ENCODE data around the gene MARCHF10.
"Not testable (repeated sequence)": the region's sequence is repeated elsewhere in the genome, so short reads cannot be mapped to it uniquely, and the experiment has no call there.

The MARCHF10 gene

DNA sequence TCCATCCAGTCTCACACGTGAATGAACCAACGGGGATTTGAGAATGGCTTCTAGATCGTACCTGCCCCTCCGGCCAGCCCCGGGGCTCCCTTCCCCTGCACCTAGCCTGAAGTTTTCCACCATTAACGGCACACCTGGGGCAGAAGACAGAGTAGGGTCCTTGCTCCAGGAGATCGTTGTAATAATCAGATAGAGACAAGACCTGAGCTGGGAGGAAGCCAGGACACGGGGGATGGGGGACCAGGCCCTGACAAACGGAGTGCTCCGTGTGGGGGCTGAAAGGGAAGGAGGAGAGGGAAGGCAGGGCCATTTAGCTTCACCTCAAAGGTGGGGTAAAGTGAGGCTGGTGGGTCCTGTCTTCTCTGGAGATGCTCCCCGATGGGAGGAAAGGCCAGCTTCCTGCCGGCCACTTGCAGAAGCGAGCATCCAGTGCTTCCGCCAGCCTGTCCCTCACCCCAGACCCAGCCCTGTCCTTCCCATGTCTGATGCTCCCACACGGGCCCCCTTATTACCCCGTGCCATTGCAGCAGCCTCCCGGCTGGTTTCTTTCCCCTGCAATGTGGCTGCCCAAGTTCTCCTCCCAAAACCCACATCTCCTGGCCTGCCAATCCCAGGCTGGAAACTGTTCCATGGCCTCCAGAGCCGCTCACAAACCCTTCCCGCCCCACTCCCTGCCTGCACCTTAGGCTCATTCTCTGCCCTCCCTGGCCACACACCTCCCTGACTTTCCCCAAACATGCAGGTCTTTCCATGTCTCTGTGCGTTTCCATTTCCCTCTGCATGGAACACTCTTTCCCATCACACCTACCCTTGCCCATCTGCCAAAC lies 101.3 kb downstream of the MARCHF10 start:
- Mint-ChIP-seq H3K9me3 (no peaks in the 10 kb centered on the region), H3K4me3 (peak overlapping the region; percentile 34), H3K27ac (no peak overlapping the region), H3K27me3 (peaks cover 5% of the 10 kb centered on the region), H3K36me3 (no peaks in the 10 kb centered on the region), H3K4me1 (peaks cover 4% of the 10 kb centered on the region)

DNA sequence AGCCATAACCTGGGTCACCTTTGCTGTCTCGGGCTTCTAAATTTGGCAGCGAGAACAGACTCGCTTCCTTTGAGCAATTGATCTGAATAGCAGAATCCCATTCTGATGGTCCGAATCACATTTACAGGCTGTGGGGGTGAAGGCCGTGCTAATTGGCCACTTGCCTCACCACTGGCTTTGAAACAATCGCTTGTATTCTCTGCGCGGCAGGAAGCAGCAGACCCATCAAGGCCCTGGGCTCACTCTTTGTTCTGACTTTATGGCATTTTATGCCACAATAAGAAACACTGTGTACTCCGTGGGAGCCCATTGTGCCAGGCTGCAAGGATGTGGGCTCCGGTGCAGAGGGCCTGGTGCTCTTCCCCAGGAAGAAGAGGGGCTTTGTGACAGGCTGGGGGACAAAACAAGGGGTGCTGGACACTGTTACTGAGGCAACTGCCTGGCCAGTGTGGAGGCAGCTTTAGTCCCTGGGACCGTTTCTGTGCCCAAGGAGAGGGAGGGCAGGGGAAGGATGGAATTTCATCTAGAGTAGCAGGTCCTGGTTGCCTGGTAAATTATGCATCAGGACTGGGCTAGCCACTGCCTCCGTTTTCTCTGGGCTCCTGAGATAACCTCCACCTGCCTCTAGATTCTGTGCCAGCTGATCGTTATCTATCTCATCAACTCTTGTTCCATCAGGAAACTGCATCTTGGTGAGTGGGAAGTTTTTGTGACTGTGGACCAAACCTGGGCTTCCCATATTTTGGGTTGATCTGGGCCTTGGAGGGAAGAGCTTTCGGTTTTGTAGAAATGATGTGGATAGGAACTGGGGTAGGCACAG lies 102.1 kb downstream of the MARCHF10 start:
- Mint-ChIP-seq H3K4me3 (no peak overlapping the region), H3K9me3 (no peaks in the 10 kb centered on the region), H3K27ac (no peak overlapping the region), H3K4me1 (peaks cover 4% of the 10 kb centered on the region), H3K36me3 (no peaks in the 10 kb centered on the region), H3K27me3 (peaks cover 5% of the 10 kb centered on the region)

DNA sequence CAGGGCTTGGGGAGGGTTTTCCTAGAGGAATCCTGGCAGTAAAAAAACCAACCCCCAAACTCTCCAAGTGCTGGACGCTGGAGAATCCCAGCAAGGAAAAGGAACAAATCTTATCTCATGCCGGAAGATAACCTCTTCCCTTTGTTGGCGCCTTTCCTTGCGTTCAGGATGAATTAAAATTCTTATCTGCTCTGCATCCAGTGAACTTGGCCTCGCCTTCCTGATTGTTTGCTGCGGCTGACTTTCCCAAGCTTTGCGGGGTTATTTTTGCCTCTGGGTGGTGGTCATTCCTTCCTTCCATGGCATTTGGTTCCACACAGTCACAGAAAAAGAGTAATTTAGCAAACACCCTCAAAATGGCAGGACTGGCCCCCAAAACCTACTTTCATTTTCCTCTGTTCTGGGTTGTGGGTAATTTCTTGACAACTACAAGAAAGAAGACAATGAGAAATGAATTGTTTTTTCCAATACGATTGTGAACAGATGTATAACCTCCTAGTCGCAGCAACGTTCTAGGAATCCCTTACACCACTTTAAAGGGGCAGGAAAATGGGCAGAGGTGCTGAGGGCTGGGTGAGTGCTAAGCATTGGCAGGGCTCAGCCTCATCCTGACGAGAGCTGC lies 102.8 kb downstream of the MARCHF10 start:
- no peaks in the 10 kb centered on the region for H3K36me3 Mint-ChIP-seq
- H3K4me1 Mint-ChIP-seq = peaks cover 4% of the 10 kb centered on the region
- no peak overlapping the region for H3K4me3 Mint-ChIP-seq
- H3K27ac Mint-ChIP-seq = no peak overlapping the region
- H3K27me3 Mint-ChIP-seq = peaks cover 5% of the 10 kb centered on the region
- no peaks in the 10 kb centered on the region for H3K9me3 Mint-ChIP-seq

DNA sequence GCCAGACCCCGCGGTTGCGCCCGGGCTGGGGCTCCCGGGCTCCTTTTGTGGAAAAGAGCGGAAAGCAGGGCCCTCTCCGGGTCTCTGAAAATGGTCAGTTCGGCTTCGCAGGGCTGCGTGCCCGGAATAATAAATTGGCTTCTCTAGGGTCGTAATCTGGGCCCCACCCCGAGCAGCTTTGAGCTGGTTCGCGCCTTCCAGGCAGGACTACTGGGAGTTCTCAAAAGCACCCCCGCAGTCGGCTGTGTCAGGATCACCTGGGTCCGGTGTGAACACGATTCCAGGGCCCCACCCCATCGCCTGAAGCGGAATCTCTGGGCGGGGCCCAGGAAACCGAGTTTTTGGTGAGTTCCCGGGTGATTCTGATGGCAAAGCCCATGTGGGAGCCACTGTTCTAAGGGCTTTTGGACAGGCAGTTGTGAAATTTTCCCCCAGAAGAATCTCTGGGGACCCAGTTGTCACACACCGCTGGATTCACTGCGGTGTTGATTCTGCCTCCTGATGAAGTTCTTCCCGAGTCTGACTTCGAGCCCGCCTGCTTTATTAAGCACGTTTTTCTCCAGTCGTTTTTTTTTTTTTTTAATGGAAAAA lies 103.6 kb downstream of the MARCHF10 start:
- H3K27ac Mint-ChIP-seq = no peak overlapping the region
- peaks cover 5% of the 10 kb centered on the region for H3K27me3 Mint-ChIP-seq
- no peaks in the 10 kb centered on the region for H3K9me3 Mint-ChIP-seq
- peaks cover 4% of the 10 kb centered on the region for H3K4me1 Mint-ChIP-seq
- peak overlapping the region; percentile 74 for H3K4me3 Mint-ChIP-seq
- no peaks in the 10 kb centered on the region for H3K36me3 Mint-ChIP-seq

DNA sequence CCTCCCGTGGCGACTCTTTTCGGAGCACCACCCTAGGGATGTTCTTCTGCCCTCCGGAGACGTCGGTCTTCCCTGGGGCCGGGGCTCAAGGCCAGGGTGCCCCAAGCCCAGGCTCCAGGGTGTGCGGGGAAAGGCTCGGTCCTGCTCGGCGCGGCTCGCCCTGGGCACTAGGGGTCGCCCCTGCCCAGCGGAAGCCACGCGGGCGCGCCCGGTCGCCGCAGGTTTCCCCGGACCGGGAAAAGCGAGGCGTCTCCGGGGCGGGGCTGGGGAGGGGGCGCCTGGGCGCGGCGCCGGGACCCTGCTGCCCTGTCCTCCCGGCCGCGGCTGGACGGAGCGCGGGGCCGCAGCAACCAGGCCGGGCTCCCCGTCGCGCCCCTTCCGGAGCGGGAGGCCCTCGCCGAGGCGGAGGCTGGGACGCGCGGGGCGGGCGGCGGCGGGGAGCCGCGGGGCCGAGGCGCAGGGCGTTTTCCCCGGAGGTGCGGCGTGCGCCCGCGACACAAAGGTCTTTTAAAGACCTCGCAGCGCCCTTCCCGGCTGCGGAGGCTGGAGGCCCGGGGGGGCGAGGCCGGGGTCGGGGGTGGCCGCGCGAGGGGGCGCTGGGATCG lies 104.2 kb downstream of the MARCHF10 start:
- no peaks in the 10 kb centered on the region for H3K9me3 Mint-ChIP-seq
- H3K27ac Mint-ChIP-seq = no peak overlapping the region
- peak overlapping the region; percentile 61 for H3K4me3 Mint-ChIP-seq
- peaks cover 4% of the 10 kb centered on the region for H3K4me1 Mint-ChIP-seq
- H3K27me3 Mint-ChIP-seq = peaks cover 7% of the 10 kb centered on the region
- H3K36me3 Mint-ChIP-seq = no peaks in the 10 kb centered on the region

DNA sequence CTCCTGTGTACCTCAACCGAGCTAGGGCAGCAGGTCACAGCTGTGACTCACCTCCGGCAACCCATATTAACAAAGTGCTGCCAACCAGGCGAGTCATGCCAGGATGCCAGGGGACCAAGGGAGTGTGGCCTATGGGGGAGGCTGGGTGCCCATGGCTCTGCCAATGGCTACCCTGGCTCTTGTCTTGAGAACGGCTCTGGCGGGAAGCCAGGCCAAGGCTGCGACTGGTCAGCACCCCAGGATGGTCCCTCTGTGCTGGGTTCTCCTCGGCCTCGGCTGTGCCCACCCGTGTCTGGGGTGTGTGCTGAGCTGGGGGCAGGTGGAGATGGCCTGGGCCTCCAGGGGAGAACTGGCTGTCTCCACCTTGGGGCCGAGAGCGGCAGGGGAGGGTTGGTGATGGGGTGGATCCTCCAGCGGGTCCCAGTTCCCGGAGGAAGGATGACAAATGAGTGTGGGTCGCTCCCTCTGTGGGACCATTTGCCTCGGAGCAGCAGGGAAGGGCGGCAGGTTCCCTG lies 104.8 kb downstream of the MARCHF10 start:
- Mint-ChIP-seq H3K27me3 (peaks cover 7% of the 10 kb centered on the region), H3K9me3 (no peaks in the 10 kb centered on the region), H3K36me3 (no peaks in the 10 kb centered on the region), H3K4me3 (peak overlapping the region; percentile 61), H3K4me1 (peaks cover 4% of the 10 kb centered on the region), H3K27ac (no peak overlapping the region)

DNA sequence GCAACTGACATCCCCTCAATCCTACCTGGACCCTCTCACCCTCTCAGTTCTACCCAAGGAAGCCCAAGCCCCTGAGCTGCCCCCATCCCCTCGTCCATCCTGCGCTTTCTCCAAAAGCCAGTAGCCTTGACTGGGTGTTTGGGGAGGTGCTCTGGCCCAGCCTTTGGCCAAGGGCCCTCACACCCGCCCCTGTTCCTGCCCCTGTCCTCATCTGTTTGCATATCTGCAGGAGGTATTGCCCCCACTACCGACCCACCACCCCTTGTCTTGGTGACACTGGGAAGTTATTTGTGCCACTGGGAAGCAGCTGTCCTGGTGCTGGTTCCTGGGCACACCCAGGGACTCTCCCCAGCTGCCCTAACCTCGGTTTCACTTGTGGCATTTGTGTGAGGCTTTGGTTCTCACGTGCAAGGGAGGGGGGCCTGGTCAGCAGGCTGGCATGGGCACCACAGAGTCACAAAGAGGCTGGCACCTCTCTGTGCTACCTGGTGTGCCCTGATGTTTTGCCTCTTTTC lies 105.3 kb downstream of the MARCHF10 start:
- Mint-ChIP-seq H3K4me1 (peaks cover 4% of the 10 kb centered on the region), H3K36me3 (no peaks in the 10 kb centered on the region), H3K9me3 (no peaks in the 10 kb centered on the region), H3K27me3 (peaks cover 7% of the 10 kb centered on the region), H3K27ac (no peak overlapping the region), H3K4me3 (no peak overlapping the region)

DNA sequence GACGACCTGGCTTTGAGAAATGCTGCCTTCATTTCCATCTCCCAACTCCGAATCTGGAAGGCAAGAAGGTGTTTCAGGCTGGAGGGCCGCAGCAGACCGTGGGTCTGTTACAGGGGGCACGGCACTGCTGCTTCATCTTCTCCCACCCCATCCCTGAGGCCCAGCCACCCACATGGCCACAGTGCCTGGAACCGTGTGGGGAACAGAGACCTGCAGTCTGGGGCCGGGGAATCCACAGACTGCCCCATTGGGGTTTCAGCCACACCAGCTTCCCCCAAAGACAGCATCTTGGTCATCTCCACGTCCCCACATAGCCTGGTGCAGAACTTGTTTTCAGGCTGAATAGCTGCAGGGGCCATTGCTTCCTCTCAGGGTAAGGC lies 106.4 kb downstream of the MARCHF10 start:
- H3K27ac Mint-ChIP-seq = no peak overlapping the region
- peaks cover 4% of the 10 kb centered on the region for H3K4me1 Mint-ChIP-seq
- H3K4me3 Mint-ChIP-seq = no peak overlapping the region
- H3K9me3 Mint-ChIP-seq = no peaks in the 10 kb centered on the region
- no peaks in the 10 kb centered on the region for H3K36me3 Mint-ChIP-seq
- peaks cover 5% of the 10 kb centered on the region for H3K27me3 Mint-ChIP-seq

DNA sequence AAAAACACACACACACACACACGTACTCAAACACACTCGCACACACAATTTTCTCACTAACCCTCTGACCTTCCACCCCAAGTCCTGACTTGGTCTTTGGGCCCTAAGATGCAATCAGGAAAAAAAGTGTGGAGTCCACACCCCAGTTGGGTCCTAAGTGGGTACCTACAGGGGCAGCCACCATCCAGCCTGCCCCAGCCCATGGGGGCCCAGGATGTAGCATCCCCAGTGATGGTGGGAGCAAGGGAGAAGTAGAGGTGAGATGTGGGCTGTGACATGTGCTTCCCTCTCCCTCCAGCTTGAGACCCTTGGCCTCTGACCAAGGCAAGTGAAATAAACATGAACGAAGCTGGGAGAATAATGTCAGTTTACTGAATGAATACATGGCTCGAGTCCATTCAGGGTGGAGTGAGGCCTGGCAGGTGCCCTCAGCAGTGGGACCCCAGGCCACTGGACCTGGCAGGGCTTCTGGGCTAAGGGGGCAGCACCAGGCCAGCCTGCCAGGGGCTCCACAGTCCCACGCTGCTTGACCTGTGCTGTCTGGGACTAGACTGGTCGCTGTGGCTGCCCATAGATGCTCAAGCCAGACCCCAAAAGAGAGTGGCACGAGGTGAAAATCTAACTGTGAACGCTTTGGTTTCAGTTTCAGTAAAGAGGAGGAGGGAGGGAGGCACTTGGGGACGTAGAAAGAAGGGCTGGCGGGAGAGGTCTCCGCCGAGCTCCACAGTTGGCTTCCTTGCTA lies 107.0 kb downstream of the MARCHF10 start:
- Mint-ChIP-seq H3K4me3 (no peak overlapping the region), H3K9me3 (no peaks in the 10 kb centered on the region), H3K4me1 (peaks cover 4% of the 10 kb centered on the region), H3K36me3 (no peaks in the 10 kb centered on the region), H3K27me3 (peaks cover 5% of the 10 kb centered on the region), H3K27ac (no peak overlapping the region)

DNA sequence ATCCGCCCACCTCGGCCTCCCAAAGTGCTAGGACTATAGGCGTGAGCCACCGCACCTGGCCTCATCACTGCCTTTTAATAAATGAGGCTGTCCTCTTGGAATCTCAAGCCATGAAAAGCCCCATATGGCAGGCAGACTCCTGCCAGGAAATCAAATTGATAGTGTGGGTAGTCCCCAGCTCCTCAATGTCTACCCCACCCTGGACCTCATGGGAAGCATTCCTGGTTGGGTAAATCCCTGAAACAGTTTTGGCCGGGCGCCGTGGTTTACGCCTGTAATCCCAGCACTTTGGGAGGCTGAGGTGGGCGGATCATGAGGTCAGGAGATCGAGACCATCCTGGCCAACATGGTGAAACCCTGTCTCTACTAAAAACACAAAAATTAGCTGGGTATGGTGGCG lies 109.7 kb downstream of the MARCHF10 start:
- not testable (repeated sequence) for H3K9me3 Mint-ChIP-seq, H3K36me3 Mint-ChIP-seq, H3K4me1 Mint-ChIP-seq, H3K27me3 Mint-ChIP-seq, H3K27ac Mint-ChIP-seq, H3K4me3 Mint-ChIP-seq

DNA sequence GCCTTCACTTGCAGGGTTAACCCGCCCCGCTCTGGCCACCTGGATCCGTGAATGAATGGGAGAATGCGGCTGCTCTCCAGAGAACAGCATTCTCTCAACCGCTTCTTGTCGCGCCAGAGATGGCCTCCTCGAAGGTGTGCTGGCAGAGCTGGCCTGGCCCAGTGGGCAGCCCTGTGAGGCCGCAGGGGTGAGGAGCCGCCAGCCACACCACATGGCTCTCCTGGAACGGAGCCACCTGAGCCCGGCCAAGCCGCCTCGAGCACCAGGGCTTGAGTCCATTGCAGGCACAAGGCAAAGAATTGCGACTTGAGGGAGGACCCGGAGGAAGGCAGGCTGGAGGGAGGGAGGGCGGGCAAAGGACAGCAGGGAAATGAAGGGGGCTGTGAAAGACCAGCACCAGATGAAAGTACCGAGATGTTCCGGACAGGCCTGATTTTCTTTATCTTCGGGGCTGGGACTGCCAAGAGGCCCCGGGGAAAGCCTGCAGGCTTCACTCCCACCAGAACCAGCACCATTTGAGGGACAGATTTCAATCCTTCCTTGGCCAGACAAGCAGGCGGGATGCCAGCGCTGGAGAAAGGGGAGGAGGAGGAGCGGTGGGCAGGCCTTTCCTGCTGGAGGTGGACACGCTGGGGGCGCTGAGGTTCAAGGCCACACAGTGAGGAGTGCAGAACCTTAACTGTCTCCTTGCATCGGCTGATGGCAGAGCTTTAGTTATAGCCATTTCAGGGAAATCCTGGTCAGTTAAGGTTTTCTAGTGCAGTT lies 111.2 kb downstream of the MARCHF10 start:
- Mint-ChIP-seq H3K27me3 (peaks cover 1% of the 10 kb centered on the region), H3K36me3 (no peaks in the 10 kb centered on the region), H3K4me3 (no peak overlapping the region), H3K4me1 (no peaks in the 10 kb centered on the region), H3K27ac (no peak overlapping the region), H3K9me3 (no peaks in the 10 kb centered on the region)

DNA sequence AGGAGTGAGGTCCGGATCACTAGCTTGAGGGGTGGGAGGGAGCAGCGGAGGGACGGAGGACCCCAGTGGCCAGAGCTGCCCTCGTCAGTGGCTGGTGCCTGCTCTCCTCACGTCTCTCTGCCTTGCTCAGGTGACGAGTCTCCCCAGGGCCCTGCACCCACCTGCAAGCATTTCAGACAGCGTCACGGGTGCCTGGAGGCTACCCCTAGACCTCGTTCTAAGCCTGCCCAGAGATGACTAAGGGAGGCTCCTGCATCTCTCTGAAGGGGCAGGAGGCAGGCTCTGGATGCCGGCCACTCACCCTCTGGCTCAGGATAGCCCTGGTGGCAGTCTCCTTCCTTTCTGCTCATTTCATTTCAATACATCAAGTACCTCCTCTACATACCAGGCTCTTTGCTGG lies 111.9 kb downstream of the MARCHF10 start:
- no peaks in the 10 kb centered on the region for H3K4me1 Mint-ChIP-seq
- no peak overlapping the region for H3K4me3 Mint-ChIP-seq
- H3K27ac Mint-ChIP-seq = no peak overlapping the region
- peaks cover 1% of the 10 kb centered on the region for H3K27me3 Mint-ChIP-seq
- no peaks in the 10 kb centered on the region for H3K36me3 Mint-ChIP-seq
- no peaks in the 10 kb centered on the region for H3K9me3 Mint-ChIP-seq

DNA sequence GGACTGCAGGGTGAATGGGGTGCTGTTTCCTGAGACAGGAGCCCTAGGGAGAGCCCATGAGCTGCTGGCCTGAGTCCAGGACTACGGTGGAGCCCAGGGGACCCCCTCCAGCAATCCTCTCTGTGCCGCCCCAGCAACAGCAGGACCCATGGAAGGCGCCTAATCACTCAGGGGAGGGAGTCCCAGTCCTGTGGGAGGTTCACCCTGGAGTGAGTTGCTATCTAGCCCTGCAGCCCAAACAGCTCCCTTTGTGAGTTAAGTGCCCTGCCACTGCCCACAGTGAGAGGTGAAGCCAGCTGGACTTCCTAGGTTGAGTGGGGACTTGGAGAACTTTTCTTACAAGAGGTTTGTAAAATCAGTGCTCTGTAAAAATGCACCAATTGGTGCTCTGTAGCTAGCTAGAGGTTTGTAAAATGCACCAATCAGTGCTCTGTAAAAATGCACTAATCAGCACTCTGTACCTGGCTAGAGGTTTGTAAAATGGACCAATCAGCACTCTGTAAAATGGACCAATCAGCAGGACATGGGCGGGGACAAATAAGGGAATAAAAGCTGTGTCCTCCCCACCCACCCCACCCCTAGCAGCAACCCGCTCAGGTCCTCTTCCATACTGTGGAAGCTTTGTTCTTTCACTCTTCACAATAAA lies 112.9 kb downstream of the MARCHF10 start:
- not testable (repeated sequence) for H3K4me1 Mint-ChIP-seq, H3K27ac Mint-ChIP-seq, H3K27me3 Mint-ChIP-seq, H3K9me3 Mint-ChIP-seq, H3K36me3 Mint-ChIP-seq, H3K4me3 Mint-ChIP-seq
